OCI-LY3 (cell line): ENCODE measurements around the gene CASP14.

Experiments used
- EZH2phosphoT487 ChIP-seq: fragments of 200-600 bp; shearing (Covaris generic); IDR thresholded peaks from 2 replicates; pipeline ENCODE4 v1.6.1; 2018; ENCODE audit warnings: antibody characterized with exemption, mixed run types, low read depth
- TF ChIP-seq, protein P1 (sequence below): fragments of 200-600, 300-600 bp; sonication (generic); IDR thresholded peaks from 2 replicates; pipeline ENCODE4 v1.5.1; 2014; ENCODE audit warnings: antibody characterized with exemption, low read length, low read depth

DNA sequence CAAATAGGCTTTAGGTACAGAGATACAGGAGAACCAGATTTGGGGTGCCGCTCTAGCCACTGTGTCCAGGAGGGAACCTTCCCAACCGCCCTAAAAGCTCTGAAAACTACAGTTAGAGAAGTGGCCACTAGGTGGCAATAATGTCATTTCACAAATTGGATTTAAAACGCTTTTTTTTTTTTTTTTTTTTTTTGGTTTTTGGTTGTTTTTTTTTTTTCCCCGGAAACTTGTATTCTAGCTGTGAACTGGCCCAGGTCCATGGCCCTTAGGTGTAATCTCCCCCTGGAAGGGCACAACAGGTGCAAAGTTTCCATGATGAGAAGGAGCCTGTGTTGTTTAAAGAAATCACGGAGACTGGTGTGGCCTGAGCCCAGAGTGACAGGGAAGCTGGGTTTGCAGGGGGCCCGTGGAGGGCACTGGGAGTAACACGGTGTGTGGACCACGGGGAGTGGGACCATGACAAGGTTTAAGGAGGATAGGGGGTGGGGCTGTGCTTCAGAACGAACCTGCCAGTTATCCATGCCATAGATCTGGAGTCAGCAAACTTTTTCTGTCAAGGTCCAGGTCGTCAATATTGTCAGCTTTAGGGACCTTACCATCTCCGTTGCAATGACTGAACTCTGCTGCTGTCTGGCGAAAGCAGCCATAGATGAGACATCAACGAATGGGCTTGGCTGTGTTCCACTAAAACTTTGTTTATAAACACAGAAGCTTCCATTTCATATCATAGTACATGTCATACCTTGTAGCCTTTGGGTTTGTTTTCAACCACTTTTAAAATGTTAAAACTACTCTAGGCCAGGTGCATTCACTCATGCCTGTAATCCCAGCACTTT, 42.9 kb downstream of the CASP14 start:
- TF ChIP-seq, protein P1, sequence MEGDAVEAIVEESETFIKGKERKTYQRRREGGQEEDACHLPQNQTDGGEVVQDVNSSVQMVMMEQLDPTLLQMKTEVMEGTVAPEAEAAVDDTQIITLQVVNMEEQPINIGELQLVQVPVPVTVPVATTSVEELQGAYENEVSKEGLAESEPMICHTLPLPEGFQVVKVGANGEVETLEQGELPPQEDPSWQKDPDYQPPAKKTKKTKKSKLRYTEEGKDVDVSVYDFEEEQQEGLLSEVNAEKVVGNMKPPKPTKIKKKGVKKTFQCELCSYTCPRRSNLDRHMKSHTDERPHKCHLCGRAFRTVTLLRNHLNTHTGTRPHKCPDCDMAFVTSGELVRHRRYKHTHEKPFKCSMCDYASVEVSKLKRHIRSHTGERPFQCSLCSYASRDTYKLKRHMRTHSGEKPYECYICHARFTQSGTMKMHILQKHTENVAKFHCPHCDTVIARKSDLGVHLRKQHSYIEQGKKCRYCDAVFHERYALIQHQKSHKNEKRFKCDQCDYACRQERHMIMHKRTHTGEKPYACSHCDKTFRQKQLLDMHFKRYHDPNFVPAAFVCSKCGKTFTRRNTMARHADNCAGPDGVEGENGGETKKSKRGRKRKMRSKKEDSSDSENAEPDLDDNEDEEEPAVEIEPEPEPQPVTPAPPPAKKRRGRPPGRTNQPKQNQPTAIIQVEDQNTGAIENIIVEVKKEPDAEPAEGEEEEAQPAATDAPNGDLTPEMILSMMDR: peak; percentile 70
- no peak for TF ChIP-seq EZH2phosphoT487
